Right lobe of liver (tissue), 6 donors: ENCODE measurements around the gene DCPS. TPM values are rescaled to one million over a fixed set of nuclear protein-coding genes. Genes with fewer than 3 reads are reported as not detected.

Experiments
- ATAC-seq, 4 donors: fragments of 200-7000 bp; cut with Tn5 transposase; one replicate each; pipeline ENCODE4 v1.9.1; 2020; ENCODE audit warnings: mild to moderate bottlenecking in 4 of 4, moderate library complexity in 4 of 4
- DNase-seq, 3 donors: peaks; one replicate each; pipeline ENCODE4 v3.0.0-alpha.2; 2020
- H3K27ac ChIP-seq, 3 donors: fragments of 200-600 bp; one replicate each; pipeline ENCODE4 v1.8.0; 2022
- H3K27me3 ChIP-seq, 2 donors: fragments of 200-600 bp; one replicate each; pipeline ENCODE4 v1.8.0; 2022
- H3K36me3 ChIP-seq, 4 donors: fragments of 200-600 bp; sonication (generic) in 1 of 4; one replicate each; pipeline versions ENCODE4 v1.5.1 to v1.8.0; 2017 to 2022; ENCODE audit warnings: control low read depth in 1 of 4
- H3K4me1 ChIP-seq, 4 donors: fragments of 200-600 bp; sonication (generic) in 1 of 4; one replicate each; pipeline versions ENCODE4 v1.5.1 to v1.8.0; 2017 to 2022; ENCODE audit warnings: control low read depth in 1 of 4
- H3K4me3 ChIP-seq, 3 donors: fragments of 200-600 bp; one replicate each; pipeline ENCODE4 v1.8.0; 2022
- H3K9me3 ChIP-seq, 4 donors: fragments of 200-600 bp; sonication (generic) in 1 of 4; one replicate each; pipeline versions ENCODE4 v1.5.1 to v1.8.0; 2017 to 2022; ENCODE audit warnings: control low read depth in 1 of 4
- POLR2A ChIP-seq: fragments of 450-650 bp; IDR thresholded peaks from one replicate; pipeline ENCODE4 v1.6.1; 2017; ENCODE audit warnings: antibody characterized with exemption, mild to moderate bottlenecking
- WGBS: methylation state at CpG from one replicate; pipeline ENCODE4 v1.1.6; 2018; ENCODE audit warnings: low coverage, low lambda C conversion rate; ENCODE audit not compliant: insufficient coverage; ENCODE audit errors: missing lambda C conversion rate; 5-methylcytosine and 5-hydroxymethylcytosine counted together
- intact Hi-C, 2 donors: fragments of 100-400 bp; cut with DNase I; formaldehyde crosslinking; loops; one replicate each; pipeline versions ENCODE4 v1.11.2 to v1.14.1; 2022
- total RNA-seq, 6 experiments: library from RNA; depleted of rRNA in 2 of 6; stranded (reverse); fragments of >200 nt in 2 of 6; fragmentation: NEBNext Ultra II Directional in 3 of 6; extraction: Animal tissue kit (Norgen Biotek cat#: 25700) in 3 of 6; gene quantifications; one replicate each; pipeline versions ENCODE4 v1.1.0 to v1.2.4, GENCODE V29; 2016 to 2023
- TF ChIP-seq, protein P1 (sequence below), 4 donors: fragments of 200-600 bp in 3 of 4; fragments of 450-650 bp in 1 of 4; IDR thresholded peaks; one replicate each; pipeline versions ENCODE4 v1.5.1 to v1.8.0; 2016 to 2022; ENCODE audit warnings: antibody characterized with exemption in 4 of 4, mild to moderate bottlenecking in 2 of 4
- donor health status: DM: no; HTN: yes; CAD: no.
- donor health status: DM: no; HTN: no; CAD: no.
- donor health status: DM: no; HTN: no; CAD: no.
- donor health status: DM: no; HTN: yes; CAD: no.
- donor health status: DM: no; HTN: yes; CAD: no.

Gene DCPS
- total RNA-seq, 6 experiments from 2014 or later = 12.6 to 65.2 (median 21.9) TPM

DNA sequence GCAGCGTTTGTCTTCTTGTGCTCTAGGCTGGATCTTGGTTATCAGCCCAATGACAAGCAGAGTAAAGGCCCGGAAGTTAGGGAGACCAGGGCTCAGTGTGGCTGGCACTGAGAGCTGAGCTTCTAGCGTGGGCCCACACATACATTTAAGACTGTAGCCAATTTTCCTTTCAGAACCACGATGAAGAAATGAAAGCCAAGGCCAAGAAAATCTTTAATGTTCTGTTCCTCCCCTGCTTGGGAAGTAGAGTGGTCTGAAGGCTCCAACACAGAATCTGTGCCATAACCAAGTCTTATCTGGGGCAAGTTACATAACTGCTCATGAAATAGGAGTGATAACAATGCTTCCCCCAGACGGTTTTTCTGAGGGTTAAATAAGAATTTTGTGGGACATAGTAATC is 47.0 kb downstream of the DCPS start:
- H3K27me3 ChIP-seq = no peaks in the 10 kb centered on the region
- H3K4me1 ChIP-seq = peaks cover 0 to 5% (median 0%) of the 10 kb centered on the region in 4 donors
- no peak overlapping the region for H3K4me3 ChIP-seq
- H3K9me3 ChIP-seq = no peaks in the 10 kb centered on the region
- H3K27ac ChIP-seq = no peak overlapping the region
- DNase-seq = no peak
- intact Hi-C loops = no loop called here
- no peak for TF ChIP-seq POLR2A
- TF ChIP-seq, protein P1, sequence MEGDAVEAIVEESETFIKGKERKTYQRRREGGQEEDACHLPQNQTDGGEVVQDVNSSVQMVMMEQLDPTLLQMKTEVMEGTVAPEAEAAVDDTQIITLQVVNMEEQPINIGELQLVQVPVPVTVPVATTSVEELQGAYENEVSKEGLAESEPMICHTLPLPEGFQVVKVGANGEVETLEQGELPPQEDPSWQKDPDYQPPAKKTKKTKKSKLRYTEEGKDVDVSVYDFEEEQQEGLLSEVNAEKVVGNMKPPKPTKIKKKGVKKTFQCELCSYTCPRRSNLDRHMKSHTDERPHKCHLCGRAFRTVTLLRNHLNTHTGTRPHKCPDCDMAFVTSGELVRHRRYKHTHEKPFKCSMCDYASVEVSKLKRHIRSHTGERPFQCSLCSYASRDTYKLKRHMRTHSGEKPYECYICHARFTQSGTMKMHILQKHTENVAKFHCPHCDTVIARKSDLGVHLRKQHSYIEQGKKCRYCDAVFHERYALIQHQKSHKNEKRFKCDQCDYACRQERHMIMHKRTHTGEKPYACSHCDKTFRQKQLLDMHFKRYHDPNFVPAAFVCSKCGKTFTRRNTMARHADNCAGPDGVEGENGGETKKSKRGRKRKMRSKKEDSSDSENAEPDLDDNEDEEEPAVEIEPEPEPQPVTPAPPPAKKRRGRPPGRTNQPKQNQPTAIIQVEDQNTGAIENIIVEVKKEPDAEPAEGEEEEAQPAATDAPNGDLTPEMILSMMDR (IDR thresholded peaks at IDR 0.05) = no peak
- no peak for ATAC-seq
- 51% methylated on average over 4 of the region's 5 CpGs for WGBS
- H3K36me3 ChIP-seq = no peaks in the 10 kb centered on the region

DNA sequence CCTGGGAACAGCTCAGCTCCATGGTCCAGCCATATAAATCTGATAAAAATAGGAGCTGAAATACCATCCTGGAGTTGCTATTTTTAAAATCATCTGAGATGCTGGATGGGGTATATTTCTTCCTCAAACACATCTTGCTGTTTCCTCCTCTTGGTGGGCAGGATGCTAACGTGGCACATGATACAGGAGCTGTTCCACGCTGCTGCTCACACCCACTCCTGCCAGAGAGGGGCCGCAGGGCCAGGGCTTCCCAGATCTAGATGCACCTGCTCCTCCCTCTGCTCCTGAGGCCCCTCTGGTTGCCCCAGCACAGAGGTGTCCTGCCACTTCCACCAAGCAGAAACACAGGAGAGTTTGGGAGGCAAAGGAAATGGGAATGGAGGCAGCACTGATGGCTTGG is 48.3 kb downstream of the DCPS start:
- no peak overlapping the region for H3K27ac ChIP-seq

DNA sequence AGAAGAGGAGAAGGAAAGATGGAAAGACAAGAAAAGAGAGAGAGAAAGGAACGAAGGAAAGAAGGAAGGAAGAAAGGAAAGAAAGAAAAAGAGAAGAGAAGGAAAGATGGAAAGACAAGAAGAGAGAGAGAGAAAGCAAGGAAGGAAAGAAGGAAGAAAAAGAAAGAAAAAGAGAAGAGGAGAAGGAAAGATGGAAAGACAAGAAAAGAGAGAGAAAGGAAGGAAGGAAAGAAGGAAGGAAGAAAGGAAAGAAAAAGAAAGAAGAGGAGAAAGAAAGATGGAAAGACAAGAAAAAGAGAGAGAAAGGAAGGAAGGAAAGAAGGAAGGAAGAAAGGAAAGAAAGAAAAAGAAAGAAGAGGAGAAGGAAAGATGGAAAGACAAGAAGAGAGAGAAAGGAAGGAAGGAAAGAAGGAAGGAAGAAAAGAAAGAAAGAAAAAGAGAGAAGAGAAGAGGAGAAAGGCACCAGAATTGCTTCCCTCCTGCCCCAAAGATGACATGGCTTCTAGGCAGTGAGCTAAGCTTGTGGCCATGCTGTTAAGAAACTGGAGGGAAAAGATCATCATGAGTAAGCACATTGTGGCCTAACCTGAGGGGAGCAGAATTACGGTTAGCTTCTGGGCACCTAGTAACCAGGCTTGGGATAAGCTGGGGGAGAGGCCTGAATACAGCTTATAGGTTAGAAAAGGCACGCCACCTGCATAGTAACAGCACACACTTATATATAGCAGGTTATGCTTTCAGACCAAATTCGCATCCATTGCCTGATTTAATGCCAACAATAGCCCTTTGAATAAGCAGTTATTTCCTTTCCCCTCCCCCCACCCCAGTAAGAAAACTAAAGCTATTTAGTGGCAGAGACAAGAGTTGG is 49.3 kb downstream of the DCPS start:
- Histone ChIP-seq H3K9me3 (no peaks in the 10 kb centered on the region), H3K27me3 (no peaks in the 10 kb centered on the region), H3K4me1 (peaks cover 0 to 20% (median 5%) of the 10 kb centered on the region in 4 donors), H3K27ac (no peak overlapping the region), H3K4me3 (no peak overlapping the region), H3K36me3 (no peaks in the 10 kb centered on the region)
- TF ChIP-seq, protein P1 (IDR thresholded peaks at IDR 0.05) = no peak
- no peak for TF ChIP-seq POLR2A
- intact Hi-C loops = no loop called here
- ATAC-seq (no peak), DNase-seq (peak in 1 of 3 donors; percentile 2)
- 61% methylated on average over 4 of the region's 4 CpGs for WGBS

More for the DNA sequence above, 48.3 kb downstream of the DCPS start:
- H3K36me3 ChIP-seq = no peaks in the 10 kb centered on the region
- DNase-seq (peak in 2 of 3 donors; percentile 15 to 50), ATAC-seq (no peak)
- TF ChIP-seq POLR2A = no peak
- TF ChIP-seq, protein P1 (IDR thresholded peaks at IDR 0.05) = no peak
- peaks cover 0 to 16% (median under 1%) of the 10 kb centered on the region in 4 donors for H3K4me1 ChIP-seq
- no peaks in the 10 kb centered on the region for H3K27me3 ChIP-seq
- H3K4me3 ChIP-seq = no peak overlapping the region
- intact Hi-C loops = no loop called here
- H3K9me3 ChIP-seq = no peaks in the 10 kb centered on the region
- 17% methylated on average over 1 of the region's 3 CpGs for WGBS

DNA sequence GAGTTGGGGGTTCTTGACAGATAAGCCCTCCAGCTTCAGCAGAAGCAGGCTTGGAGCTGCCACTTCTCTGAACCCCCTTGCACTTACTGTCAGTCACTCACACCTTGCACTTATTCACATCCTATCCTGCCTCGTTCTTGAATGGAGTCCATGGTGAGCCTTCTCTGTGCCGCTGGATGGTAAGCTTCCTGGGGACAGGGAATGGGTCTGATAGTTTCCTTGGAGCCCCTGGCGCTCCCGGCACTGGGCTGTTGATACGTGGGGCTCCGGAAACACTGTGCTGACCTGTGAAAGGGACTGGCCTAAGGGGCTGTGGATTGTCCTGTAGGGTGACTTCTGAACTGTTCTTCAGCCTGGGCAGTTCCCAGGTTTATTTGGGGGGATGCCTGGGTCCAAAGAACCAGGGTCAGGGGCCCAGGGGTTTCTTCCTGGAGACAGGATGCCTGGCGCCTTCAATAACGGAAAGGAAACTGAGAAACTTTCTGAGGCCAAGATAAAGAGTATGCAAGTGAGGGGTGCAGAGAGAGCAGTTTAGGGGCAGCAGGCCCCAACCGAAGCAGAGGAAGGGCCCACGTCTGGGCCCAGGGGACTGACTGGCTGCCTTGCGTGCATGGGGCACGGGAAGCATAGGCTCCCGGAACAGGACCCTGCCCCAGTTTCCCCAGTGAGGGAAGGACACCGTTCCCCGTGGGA is 50.9 kb downstream of the DCPS start:
- peak in 2 of 3 donors; percentile 16 to 46 for DNase-seq
- Histone ChIP-seq H3K4me3 (peak overlapping the region; percentile 59 to 72 (median 61)), H3K36me3 (no peaks in the 10 kb centered on the region), H3K27ac (peak overlapping the region; percentile 41 to 90 (median 78)), H3K4me1 (peaks cover 0 to 28% (median 5%) of the 10 kb centered on the region in 4 donors), H3K9me3 (no peaks in the 10 kb centered on the region), H3K27me3 (no peaks in the 10 kb centered on the region)
- no peak for ATAC-seq
- intact Hi-C loops = no loop called here
- TF ChIP-seq POLR2A = no peak
- TF ChIP-seq, protein P1 (IDR thresholded peaks at IDR 0.05) = no peak
- WGBS = 29% methylated on average over 8 of the region's 15 CpGs
